HepG2 (cell line): ENCODE results near the gene IQCC. TPM values are rescaled to one million over a fixed set of nuclear protein-coding genes. Genes with fewer than 3 reads are reported as not detected.

Experiments
- AGO1 ChIP-seq: fragments of 200-400 bp; formaldehyde crosslinking; IDR thresholded peaks from 2 replicates; pipeline ENCODE4 v1.6.1; 2017; ENCODE audit warnings: mild to moderate bottlenecking, low read depth, low read length, moderate library complexity; ENCODE audit not compliant: poor library complexity, severe bottlenecking
- AHR ChIP-seq: IDR thresholded peaks from 2 replicates; pipeline ENCODE4 v1.6.1; 2018; ENCODE audit warnings: missing genetic modification reagents, missing compliant biosample characterization
- CAMTA2 ChIP-seq: sonication (generic); formaldehyde crosslinking; IDR thresholded peaks from 2 replicates; pipeline ENCODE4 v1.4.0; 2020; ENCODE audit warnings: mild to moderate bottlenecking, missing genetic modification reagents, borderline replicate concordance
- ERF ChIP-seq: IDR thresholded peaks from 2 replicates; pipeline ENCODE4 v1.6.1; 2018; ENCODE audit warnings: missing biosample characterization, missing genetic modification reagents
- GABPB1 ChIP-seq: IDR thresholded peaks from 2 replicates; pipeline ENCODE4 v1.6.1; 2016; ENCODE audit warnings: mild to moderate bottlenecking, missing genetic modification reagents, moderate library complexity, missing compliant biosample characterization
- MTA1 ChIP-seq: sonication (generic); formaldehyde crosslinking; IDR thresholded peaks from 2 replicates; pipeline ENCODE4 v1.4.0; 2020; ENCODE audit warnings: missing genetic modification reagents, mild to moderate bottlenecking, borderline replicate concordance
- RBAK ChIP-seq: sonication (generic); formaldehyde crosslinking; IDR thresholded peaks from 2 replicates; pipeline ENCODE4 v1.5.1; 2020; ENCODE audit warnings: mild to moderate bottlenecking, missing genetic modification reagents
- RNF2 ChIP-seq: fragments of 450-650 bp; conservative IDR thresholded peaks from 2 replicates; pipeline ENCODE4 v1.6.1; 2016; ENCODE audit warnings: low read depth
- SCMH1 ChIP-seq: sonication (generic); formaldehyde crosslinking; IDR thresholded peaks from 2 replicates; pipeline ENCODE4 v1.9.0; 2021; ENCODE audit warnings: missing genetic modification reagents, mild to moderate bottlenecking, borderline replicate concordance
- SYNCRIP ChIP-seq: fragments of 200-400 bp; formaldehyde crosslinking; IDR thresholded peaks from 2 replicates; pipeline ENCODE4 v1.6.1; 2018; ENCODE audit warnings: mild to moderate bottlenecking, low read depth, low read length; ENCODE audit not compliant: insufficient read depth
- ZNF674 ChIP-seq: sonication (generic); formaldehyde crosslinking; IDR thresholded peaks from 2 replicates; pipeline ENCODE4 v1.5.0; 2020; ENCODE audit warnings: low read depth, mild to moderate bottlenecking, missing genetic modification reagents
- ZNF713 ChIP-seq: sonication (generic); formaldehyde crosslinking; IDR thresholded peaks from 2 replicates; pipeline ENCODE4 v1.4.0; 2020; ENCODE audit warnings: mild to moderate bottlenecking, missing genetic modification reagents
- ZNF720 ChIP-seq: sonication (generic); formaldehyde crosslinking; IDR thresholded peaks from 2 replicates; pipeline ENCODE4 v1.4.0; 2020; ENCODE audit warnings: missing genetic modification reagents
- ZNF749 ChIP-seq: sonication (generic); formaldehyde crosslinking; IDR thresholded peaks from 2 replicates; pipeline ENCODE4 v1.8.0; 2022; ENCODE audit warnings: mild to moderate bottlenecking, missing genetic modification reagents, moderate library complexity, borderline replicate concordance
- ZNF790 ChIP-seq: sonication (generic); formaldehyde crosslinking; IDR thresholded peaks from 2 replicates; pipeline ENCODE4 v1.8.0; 2022; ENCODE audit warnings: missing genetic modification reagents, mild to moderate bottlenecking, borderline replicate concordance
- polyA plus RNA-seq, 8 experiments: library from polyadenylated mRNA; depleted of rRNA in 3 of 8; stranded (reverse) in 7 of 8; unstranded in 1 of 8; fragments of >200 nt; fragmentation: Illumina TruSeq in 4 of 8; extraction: Trizol in 4 of 8; gene quantifications; 2 replicates each; pipeline versions ENCODE4 v1.2.1 to v1.2.3, GENCODE V29; 2011 to 2016; ENCODE audit warnings: low read depth in 4 of 8, missing spikeins in 1 of 8, mixed read lengths in 1 of 8; ENCODE audit not compliant: insufficient read depth in 1 of 8
- total RNA-seq, 5 experiments: library from RNA; depleted of rRNA; stranded (reverse); fragments of >200 nt; fragmentation: Illumina TruSeq; extraction: Trizol; gene quantifications; 2 replicates each; pipeline ENCODE4 v1.2.3, GENCODE V29; 2016; ENCODE audit warnings: low read depth in 1 of 5
- TF ChIP-seq, protein P1 (sequence below): sonication (generic); formaldehyde crosslinking; IDR thresholded peaks from 2 replicates; pipeline ENCODE4 v1.8.0; 2022; ENCODE audit warnings: mild to moderate bottlenecking, missing genetic modification reagents, moderate library complexity
- TF ChIP-seq, protein P2 (sequence below): sonication (generic); formaldehyde crosslinking; IDR thresholded peaks from 2 replicates; pipeline ENCODE4 v1.9.0; 2021; ENCODE audit warnings: mild to moderate bottlenecking, missing genetic modification reagents
- TF ChIP-seq, protein P3 (sequence below): sonication (generic); formaldehyde crosslinking; IDR thresholded peaks from 2 replicates; pipeline ENCODE4 v1.5.0; 2020; ENCODE audit warnings: mild to moderate bottlenecking, low read depth, missing genetic modification reagents, borderline replicate concordance
- TF ChIP-seq, protein P4 (sequence below): sonication (generic); formaldehyde crosslinking; IDR thresholded peaks from 2 replicates; pipeline ENCODE4 v1.5.0; 2020; ENCODE audit warnings: mild to moderate bottlenecking, missing genetic modification reagents, moderate library complexity
- TF ChIP-seq, protein P5 (sequence below): sonication (generic); formaldehyde crosslinking; IDR thresholded peaks from 2 replicates; pipeline ENCODE4 v1.8.1; 2023; ENCODE audit warnings: missing genetic modification reagents, mild to moderate bottlenecking, borderline replicate concordance

Gene IQCC
- total and polyA plus RNA-seq, 2 of the 13 experiments (the other 11 are each of a cell fraction or from before 2014, with no cell fraction given) = 1.7 to 3.0 TPM

DNA sequence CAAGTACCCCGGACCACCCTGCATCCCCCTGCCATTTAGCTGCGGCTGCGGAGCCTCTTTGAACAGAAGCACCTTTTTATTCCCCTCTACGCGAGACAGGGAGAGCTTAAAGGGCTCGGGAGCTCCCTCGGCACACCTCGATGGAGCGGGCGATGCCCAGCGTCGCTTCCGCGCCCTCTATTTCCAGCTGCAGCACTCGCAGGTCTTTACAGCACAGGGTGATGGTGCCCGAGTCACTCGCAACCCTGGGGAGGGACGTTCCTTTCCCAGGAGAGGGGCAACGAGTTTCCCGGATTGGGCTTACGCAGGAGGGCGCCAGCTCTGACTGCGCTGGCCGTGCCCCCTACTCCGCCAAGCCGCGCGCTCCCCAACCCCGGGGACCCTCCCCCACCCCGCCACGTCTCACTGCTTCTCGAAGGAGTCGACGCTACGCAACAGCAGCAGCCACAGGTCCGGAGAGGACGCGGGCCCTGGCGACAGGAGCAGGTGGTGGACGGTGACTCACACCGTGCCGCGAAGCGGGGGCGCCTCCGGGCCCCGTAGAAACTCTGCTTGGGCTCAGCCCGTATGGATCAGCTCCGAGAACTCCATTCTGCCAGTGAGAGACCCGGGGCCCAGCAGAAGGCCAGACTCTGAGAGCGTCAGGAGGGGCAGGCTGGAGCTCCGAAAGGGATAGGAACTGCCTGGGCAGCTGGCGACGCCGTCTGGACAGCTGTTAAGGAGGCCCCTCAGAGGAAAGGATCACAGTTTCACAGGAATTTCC lies 35.7 kb downstream of the IQCC start (continued):
- TF ChIP-seq, protein P1, sequence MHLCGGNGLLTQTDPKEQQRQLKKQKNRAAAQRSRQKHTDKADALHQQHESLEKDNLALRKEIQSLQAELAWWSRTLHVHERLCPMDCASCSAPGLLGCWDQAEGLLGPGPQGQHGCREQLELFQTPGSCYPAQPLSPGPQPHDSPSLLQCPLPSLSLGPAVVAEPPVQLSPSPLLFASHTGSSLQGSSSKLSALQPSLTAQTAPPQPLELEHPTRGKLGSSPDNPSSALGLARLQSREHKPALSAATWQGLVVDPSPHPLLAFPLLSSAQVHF = no peak
- no peak for TF ChIP-seq ZNF713 (CRISPR knock-in tag)
- no peak; the same call in 1 of the 2 replicates for TF ChIP-seq ZNF790 (CRISPR knock-in tag)
- TF ChIP-seq SCMH1 (CRISPR knock-in tag) = no peak
- TF ChIP-seq ZNF720 (CRISPR knock-in tag) = no peak
- TF ChIP-seq, protein P2, sequence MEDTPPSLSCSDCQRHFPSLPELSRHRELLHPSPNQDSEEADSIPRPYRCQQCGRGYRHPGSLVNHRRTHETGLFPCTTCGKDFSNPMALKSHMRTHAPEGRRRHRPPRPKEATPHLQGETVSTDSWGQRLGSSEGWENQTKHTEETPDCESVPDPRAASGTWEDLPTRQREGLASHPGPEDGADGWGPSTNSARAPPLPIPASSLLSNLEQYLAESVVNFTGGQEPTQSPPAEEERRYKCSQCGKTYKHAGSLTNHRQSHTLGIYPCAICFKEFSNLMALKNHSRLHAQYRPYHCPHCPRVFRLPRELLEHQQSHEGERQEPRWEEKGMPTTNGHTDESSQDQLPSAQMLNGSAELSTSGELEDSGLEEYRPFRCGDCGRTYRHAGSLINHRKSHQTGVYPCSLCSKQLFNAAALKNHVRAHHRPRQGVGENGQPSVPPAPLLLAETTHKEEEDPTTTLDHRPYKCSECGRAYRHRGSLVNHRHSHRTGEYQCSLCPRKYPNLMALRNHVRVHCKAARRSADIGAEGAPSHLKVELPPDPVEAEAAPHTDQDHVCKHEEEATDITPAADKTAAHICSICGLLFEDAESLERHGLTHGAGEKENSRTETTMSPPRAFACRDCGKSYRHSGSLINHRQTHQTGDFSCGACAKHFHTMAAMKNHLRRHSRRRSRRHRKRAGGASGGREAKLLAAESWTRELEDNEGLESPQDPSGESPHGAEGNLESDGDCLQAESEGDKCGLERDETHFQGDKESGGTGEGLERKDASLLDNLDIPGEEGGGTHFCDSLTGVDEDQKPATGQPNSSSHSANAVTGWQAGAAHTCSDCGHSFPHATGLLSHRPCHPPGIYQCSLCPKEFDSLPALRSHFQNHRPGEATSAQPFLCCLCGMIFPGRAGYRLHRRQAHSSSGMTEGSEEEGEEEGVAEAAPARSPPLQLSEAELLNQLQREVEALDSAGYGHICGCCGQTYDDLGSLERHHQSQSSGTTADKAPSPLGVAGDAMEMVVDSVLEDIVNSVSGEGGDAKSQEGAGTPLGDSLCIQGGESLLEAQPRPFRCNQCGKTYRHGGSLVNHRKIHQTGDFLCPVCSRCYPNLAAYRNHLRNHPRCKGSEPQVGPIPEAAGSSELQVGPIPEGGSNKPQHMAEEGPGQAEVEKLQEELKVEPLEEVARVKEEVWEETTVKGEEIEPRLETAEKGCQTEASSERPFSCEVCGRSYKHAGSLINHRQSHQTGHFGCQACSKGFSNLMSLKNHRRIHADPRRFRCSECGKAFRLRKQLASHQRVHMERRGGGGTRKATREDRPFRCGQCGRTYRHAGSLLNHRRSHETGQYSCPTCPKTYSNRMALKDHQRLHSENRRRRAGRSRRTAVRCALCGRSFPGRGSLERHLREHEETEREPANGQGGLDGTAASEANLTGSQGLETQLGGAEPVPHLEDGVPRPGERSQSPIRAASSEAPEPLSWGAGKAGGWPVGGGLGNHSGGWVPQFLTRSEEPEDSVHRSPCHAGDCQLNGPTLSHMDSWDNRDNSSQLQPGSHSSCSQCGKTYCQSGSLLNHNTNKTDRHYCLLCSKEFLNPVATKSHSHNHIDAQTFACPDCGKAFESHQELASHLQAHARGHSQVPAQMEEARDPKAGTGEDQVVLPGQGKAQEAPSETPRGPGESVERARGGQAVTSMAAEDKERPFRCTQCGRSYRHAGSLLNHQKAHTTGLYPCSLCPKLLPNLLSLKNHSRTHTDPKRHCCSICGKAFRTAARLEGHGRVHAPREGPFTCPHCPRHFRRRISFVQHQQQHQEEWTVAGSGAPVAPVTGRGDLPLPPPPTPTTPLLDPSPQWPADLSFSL (CRISPR knock-in tag) = no peak
- peak; percentile 77 for TF ChIP-seq RNF2
- TF ChIP-seq, protein P3, sequence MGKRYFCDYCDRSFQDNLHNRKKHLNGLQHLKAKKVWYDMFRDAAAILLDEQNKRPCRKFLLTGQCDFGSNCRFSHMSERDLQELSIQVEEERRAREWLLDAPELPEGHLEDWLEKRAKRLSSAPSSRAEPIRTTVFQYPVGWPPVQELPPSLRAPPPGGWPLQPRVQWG (CRISPR knock-in tag) = no peak
- TF ChIP-seq, protein P4, sequence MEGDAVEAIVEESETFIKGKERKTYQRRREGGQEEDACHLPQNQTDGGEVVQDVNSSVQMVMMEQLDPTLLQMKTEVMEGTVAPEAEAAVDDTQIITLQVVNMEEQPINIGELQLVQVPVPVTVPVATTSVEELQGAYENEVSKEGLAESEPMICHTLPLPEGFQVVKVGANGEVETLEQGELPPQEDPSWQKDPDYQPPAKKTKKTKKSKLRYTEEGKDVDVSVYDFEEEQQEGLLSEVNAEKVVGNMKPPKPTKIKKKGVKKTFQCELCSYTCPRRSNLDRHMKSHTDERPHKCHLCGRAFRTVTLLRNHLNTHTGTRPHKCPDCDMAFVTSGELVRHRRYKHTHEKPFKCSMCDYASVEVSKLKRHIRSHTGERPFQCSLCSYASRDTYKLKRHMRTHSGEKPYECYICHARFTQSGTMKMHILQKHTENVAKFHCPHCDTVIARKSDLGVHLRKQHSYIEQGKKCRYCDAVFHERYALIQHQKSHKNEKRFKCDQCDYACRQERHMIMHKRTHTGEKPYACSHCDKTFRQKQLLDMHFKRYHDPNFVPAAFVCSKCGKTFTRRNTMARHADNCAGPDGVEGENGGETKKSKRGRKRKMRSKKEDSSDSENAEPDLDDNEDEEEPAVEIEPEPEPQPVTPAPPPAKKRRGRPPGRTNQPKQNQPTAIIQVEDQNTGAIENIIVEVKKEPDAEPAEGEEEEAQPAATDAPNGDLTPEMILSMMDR = peak; percentile 25
- TF ChIP-seq GABPB1 (CRISPR knock-in tag) = peak; percentile 63; the same call in 1 of the 2 replicates
- TF ChIP-seq RBAK (CRISPR knock-in tag) = no peak
- TF ChIP-seq ERF (CRISPR knock-in tag) = peak; percentile 78
- TF ChIP-seq ZNF674 (CRISPR knock-in tag) = no peak
- TF ChIP-seq, protein P5, sequence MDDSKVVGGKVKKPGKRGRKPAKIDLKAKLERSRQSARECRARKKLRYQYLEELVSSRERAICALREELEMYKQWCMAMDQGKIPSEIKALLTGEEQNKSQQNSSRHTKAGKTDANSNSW = no peak
- no peak for TF ChIP-seq SYNCRIP
- TF ChIP-seq AHR (CRISPR knock-in tag) = no peak
- no peak for TF ChIP-seq ZNF749
- 0 out of 2 replicates have a peak, but pooled peaks have one; percentile 37 for TF ChIP-seq MTA1 (CRISPR knock-in tag)
- no peak for TF ChIP-seq AGO1
- no peak for TF ChIP-seq CAMTA2 (CRISPR knock-in tag)
